NCI-H2196 treated with DMSO at 0.1 percent for 48 hours (cell line): ENCODE measurements around the gene SF1.

Experiments
- DNase-seq: peaks from one replicate; lab custom pipeline; 2025; ENCODE audit not compliant: unreplicated experiment; lab: John Stamatoyannopoulos, UW

The SF1 gene

DNA sequence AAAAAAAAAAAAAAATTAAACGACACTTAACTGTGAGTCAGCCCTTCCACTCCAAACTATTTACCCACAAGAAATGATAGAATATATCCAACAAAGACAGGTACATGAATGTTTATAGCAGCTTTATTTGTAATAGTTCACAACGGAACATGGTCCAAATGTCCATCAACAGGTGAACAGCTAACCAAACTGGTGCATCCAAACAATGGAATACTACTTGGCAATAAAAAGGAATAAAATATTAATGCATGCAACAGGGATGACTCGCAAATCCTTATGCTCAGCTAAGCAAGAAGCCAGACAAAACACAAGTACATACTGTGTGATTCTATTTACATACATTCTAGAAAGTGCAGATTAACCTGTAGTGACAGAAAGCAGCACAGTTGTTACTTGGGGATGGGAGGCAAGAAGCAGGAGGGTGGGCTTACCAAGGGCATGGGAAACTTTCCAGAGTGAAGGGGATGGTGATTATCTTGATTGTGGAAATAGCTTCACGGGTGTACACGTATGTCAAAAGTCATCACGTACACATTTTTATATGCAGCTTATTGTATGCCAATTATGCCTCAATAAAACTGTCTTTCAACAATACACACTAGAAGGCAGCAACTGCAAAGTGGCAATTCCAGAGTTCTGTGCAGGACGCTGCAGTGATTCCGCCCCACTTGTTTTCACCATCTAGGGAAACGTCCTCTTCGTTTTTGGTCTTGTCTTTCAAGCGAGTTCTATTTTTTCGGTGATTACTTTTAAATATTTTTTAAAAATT is 6.7 kb upstream of the SF1 start:
- DNase-seq, result no peak

DNA sequence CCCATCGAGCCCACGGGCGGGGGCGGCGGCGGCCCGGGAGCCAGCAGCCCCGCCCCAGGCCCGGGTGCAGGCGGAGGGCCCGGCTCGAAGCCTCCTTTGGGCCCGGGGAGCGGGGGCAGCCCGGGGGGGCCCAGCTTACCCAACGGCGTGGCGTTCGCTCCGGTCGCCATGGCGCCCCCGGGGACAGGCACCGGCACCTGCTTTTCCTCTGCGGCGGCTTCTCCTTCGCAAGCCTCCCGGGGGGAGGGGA is 194 bp downstream of the SF1 start:
- DNase-seq, result no peak

DNA sequence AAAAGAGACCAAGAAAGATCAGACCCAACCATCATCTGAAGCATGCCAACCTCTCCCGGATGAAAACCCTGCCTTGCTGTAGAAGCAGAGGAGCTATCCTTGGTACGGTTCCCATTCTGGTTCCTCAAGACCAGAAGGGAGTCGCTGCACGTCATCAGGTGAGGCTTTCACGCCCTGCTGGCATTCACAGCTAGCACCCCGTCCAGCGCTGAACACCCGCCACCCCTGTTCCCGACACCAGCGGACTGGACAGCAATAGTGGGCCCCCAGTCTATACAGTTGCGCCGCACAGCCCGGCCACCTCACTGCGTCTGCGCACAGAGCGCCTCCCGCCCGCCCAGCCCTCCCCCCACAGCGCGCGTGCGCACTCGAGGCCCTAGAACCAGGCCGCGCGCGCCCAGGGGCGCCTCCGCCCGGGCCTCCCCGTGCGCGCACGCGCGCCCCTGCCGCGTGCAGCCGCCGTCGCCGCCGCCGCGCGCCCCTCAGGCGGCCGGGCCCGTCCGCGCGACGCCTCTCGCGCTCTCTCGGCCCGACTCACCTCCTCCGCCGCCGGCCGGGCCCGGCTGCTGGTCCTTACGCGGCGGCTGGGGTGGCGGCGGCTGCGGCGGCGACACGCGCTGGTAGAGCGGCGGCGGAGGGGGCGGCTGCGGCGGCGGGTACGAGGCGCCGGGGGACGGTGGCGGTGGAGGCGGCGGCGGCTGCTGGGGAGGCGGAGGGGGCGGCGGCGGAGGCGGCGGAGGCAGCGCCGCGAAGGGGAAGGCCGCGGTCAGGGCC is 706 bp downstream of the SF1 start:
- DNase-seq, result peak; percentile 64

DNA sequence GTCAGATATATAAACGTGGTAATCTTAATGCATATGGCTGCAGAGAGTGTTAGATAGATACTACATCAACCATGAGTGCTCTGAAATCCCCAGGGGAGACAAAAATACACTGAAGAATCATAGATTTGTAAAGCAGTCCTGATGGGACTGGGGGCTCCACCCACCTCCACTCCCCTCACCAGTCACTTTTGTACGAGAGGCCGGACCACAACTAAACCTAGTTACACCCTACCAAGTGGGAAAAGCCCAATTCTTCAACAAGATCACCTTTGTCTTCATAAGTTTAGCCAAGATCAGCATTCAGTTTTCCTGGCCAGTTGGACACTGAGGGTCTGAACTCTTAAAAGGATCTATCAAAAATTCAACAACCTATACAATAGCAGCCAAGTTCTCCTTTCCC is 1.5 kb downstream of the SF1 start:
- DNase-seq, result no peak

DNA sequence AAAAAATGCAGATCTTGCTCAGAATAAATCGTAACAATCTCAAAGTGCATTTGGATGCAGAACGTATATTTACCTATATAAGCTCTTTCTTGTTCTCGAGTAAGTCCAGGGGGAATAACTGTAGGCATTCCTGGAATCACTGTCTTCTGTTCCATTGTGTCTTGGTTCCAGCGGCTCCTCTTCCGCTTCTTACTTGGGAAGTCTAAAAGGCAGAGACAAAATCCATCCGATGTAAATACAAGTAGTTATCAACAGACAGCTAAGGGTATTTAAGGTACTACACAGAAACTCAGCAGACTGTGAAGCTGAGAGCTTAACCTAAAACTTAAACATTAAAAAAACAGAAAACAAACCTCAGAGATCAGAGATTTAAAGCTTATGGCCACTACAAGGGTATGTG is 1.9 kb downstream of the SF1 start:
- DNase-seq, result no peak

DNA sequence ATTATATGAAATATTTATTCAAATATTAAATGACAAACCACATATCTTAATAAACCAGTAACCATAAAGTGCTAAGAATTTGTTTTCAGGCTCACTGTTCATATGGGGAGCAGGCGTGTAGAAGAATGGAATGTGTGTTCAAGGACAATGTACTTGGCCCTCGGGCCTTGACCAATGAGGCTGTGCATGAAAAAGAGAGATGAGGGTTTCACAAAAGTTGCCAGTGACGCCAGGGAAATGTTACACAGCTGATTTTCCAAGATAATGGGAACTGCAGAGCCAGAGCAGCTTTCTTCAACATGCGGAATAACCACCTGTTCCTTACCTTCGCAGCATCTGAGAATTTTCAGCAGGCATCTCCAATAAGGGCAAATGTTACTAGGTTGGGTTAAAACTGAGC is 4.2 kb downstream of the SF1 start:
- no peak for DNase-seq

DNA sequence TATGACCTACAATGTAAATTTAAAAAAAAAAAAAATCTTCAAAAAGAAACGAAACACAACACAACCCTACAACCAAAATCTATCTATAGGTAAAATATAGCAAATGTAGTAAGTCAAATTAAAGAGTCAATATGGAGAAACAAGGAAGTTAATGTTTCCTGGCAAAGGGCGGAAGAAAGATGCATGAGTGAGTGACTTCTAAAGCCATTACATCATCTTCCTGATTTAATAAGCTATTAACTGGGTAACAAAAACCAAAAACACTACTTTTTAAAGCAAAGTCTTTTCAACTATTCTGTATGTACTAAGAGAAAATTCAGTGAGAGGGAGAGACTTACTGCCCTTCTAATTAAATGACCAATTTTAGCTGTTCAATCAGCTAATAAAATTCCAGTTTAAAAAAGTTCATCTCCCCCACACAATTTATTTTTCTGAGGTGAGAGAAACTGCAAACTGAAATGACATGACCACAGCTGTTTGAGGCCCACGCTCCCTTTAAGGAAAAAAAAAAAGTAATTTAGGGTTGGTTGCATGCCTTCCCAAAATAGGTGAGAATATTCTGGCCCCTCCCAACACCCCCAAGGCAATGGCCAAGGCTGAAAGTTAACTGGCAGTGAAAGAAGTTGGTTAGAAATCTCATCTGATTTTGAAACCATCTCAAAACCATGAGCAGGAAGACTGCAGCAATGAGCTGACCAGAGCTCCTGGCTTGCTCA is 5.9 kb downstream of the SF1 start:
- no peak for DNase-seq

DNA sequence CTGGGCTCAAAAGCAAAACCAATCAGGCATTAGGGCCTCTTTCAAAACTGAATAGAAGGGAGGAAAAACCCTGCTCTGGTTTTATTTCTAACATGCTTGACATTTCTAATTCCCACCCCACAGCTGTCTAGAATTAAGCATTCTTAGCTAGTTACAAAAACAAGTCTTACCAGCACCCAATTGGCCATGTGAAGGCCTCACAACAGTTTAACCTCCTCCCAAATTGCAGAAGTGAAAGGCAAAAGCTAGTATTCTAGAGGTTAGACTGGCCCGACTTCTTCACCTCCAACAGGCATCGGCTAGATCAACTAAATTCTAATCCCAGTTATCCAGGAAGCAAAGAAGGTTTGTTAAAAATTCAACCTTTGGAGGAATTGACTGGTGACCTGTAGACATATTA is 6.5 kb downstream of the SF1 start:
- no peak for DNase-seq

DNA sequence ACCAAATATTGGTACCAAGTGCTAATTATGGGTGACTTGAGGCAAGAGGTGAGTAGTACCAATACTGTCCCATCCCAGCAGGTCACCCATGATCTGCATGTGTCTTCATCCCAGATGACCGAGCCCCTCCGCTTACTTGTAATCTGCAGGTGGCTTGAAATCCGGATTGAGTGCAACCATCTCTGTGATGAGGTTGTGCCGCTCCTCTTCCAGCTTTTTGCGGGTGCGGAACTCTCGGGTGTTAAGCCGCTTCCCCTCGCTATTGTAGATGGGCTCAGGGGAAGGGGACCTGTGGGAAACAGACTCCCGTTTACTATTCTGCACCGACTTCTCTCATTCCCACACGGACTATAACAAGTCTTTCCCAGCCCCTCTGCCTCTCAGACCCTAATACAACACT is 8.2 kb downstream of the SF1 start:
- DNase-seq, result no peak

DNA sequence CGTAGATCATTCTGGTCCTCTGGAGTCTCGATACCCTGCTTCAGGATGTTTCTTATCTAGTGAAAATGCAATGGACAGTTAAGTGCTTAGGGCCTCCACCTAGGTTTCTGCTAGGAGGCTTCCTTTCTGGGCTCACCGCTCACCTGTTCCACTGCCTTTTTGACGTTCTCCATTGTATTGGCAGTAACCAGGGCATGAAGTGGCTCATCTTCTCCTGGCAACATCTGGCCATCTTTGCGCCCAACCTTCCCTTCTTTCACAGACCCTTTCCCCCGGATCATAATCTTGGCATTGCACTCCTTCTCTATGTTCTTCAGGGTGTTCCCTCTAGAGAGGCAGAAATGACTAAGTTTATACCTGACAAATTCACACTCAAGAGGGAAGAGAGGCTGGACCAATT is 9.1 kb downstream of the SF1 start:
- DNase-seq, result no peak

DNA sequence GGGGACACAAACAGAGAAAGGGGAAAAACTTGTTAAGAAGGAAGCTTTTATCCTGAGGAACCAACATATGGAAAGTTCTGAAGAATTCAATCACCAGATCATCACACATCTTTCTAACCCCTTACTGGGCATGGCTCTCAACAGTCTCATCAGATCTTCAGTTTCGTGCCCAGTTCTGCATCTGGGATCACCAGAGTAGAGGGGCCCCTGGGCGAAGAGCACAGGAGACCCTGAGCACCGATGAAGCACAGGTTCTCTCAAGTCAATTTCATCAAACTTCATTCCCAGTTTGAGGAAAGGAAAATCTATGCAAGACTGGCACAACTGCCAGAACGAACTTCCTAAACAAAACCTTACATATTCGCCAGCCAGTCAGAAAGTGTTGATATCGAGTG is 10.0 kb downstream of the SF1 start:
- DNase-seq, result no peak

DNA sequence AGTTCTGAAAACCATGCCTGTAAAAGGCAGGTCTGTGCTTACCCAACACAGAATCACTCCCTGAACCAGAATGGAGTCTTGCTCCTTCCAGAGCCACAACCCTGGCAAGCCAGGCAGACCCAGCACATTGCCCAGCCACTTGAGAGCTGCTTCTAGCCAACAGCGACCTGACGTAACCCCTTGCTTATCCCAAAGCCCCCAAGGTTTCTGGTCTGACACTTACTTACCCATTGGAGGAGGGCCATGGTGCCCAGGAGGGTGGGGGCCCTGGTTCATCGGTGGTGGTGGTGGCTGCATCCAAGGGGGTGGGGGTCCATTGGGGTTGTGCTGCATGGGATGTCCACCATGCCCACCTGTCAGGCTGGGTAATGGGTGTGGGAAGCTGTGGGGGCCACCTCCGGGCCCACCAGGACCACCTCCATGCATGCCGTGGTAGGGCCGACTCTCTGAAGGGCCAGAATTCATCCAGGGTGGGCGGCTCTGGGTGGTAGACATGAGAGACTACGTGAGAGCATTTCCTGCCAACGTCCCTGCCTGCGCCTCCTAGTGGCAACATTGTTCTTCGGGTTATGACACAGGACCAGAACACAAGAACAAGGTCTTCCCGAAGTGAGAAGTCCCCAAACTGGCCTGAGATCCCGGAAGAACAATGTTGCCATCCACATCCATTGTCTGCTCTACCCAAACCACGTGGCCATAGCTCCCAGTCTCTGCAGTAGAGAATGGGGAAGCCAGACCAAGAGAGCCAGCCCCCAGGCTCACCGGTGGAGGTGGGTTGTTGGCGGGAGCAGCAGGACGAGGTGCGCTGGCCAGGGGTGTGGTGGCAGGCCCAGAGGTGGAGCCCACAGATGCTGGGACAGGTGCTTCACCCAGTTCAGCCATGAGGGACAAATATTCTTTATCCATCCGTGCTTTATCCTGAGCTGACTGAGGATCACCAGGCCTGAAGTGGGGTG is 10.7 kb downstream of the SF1 start:
- DNase-seq, result peak; percentile 19

DNA sequence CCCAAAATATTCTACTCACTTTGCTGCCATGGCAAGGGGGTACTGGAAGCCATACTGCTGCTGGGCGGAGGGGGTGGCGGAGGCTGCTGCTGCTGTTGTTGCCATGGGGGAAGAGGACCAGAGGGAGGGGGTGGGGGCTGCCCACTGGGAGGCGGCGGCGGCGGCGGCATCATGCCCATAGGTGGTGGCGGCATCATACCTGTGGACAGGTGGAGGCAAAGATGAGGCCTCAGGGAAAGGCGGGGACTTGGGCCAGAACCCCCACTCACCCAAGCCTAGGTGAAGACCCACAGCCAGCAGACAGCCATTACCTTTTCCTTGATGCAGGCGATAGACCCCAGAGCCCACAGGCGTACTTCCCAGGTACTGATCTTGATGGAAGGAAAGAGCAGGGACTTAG is 11.5 kb downstream of the SF1 start:
- no peak for DNase-seq

DNA sequence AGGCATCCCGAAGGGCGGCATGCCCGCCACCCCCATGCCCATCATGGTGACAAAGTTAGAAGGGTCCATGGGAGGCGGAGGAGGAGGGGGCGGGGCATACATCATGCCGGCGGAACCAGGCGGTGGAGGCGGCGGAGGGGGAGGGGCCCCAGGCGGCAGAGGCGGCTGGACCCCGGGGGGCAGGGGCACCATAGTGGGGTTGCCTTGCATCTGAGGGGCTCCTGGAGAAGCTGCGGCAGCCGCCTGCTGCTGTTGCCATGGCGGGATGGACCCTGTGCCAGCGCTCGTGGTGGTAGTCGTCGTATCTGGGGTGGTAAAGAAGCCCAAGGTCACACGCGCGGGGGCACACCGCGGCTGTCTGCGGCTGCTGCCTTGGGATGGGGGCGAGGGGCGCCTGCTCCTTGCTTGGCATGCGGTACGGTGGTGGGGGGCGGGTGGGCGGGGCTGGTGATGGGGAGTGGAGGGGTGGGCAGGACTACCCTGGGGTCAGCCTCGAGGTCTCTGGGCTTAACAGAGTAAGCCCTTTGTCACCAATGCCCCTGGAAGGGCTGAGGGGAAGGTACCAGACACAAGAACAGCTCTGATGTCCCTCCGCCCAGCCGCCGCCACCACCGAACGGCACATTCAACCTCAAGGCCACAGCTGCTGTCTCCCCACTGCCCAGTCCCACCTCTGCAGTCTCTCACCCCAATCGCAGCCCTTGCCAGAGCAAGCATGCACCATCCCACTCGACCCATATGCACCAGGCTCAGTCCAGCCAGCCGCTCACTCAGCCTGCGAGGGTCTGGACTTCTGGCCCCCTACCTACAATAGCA is 12.3 kb downstream of the SF1 start:
- no peak for DNase-seq

DNA sequence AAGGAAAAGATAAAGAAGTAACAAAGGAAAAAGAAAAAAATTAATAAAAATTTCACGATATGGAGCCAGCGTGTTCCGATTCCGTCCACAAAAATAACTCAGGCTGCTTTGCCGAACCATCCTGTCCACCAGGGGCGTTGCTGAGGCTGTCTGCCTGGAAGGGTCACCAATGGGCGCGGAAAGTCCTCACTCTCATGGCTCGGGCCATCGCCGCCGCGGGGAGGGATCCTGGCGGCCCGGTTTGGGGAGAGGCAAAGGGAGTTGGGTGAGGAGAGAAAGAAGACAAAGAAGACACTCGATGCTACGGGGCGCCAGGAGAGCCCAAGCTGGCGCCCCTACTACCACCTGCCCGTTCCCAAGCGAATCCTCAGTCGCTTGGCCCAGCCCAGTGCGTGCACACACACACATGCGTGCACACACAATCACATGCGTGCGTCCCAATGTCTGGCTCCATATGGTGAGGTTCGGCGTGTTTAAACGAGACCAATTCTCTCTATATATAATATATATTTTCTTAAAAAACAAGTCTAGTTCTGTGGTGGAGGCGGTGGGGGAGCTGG is 13.0 kb downstream of the SF1 start:
- no peak for DNase-seq

DNA sequence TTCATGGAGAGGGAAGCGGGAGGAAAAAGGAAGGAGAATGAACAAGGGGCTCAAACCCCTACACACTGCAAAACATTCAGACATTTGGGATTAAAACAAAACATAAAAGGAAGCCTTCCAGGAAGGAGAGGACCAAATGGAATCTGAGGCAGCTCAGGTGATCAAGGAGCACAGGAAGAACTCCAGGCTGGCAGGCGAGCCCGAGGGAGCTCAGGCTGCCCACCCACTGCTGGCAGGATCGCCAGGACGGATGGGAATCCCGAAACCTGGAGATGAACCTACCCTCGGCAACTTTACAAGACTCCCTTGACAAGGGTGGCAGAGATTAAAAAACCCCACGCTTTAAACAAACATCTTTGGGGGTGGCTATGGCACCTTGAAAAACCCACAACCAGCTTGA is 13.6 kb downstream of the SF1 start:
- DNase-seq, result no peak

DNA sequence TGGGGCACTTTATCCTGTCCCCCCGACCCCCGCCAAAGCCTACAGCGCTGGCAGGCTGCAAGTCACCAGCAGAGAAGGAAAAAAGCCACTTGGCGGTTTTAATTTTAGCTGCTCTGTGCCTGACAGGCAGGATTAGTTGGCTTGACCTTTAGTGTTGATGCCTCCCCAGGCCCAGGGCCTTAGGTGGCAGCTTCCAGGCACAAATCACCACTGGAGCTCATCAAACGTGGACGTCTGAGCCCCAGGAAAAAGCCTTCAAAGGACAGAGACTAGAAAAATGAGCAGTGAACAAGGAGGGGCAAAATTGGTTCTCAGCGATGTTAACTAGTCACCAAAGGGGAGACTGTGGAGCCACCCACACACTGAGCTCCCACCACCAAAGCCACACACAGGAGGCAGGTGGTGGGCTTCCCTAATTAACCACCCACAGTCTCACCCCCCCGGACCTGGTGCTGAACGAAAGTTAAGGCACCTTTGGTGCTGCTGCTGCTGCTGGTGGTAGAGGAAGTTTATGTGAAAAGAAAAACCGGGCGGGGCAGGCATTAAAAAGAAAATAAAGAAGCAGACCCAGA is 14.2 kb downstream of the SF1 start:
- DNase-seq, result no peak

DNA sequence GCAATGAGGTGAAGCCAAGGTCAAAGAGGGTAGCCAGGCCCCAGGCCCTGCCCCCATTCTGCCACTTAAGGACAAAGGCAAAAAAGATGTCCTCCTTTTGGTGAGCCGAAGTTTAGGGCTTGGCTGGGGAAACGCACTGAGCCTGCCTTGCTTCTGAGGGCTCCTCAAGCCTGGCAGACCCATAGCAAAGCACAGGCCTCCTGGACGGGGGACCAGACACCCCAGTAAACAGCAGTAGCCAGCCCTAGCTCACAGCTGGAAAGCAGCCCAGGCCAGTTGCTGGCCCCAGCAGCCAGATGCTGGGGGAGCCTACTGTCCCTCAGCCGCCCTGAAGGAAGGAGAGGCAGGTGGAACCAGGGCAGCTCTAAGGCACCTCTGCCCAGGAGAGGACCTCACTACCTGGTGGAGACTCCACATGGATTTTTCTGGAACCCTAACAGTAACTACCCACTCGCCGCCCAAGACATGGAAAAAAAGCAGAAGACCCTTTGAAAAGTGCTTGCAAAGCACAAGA is 14.8 kb downstream of the SF1 start:
- DNase-seq, result no peak

DNA sequence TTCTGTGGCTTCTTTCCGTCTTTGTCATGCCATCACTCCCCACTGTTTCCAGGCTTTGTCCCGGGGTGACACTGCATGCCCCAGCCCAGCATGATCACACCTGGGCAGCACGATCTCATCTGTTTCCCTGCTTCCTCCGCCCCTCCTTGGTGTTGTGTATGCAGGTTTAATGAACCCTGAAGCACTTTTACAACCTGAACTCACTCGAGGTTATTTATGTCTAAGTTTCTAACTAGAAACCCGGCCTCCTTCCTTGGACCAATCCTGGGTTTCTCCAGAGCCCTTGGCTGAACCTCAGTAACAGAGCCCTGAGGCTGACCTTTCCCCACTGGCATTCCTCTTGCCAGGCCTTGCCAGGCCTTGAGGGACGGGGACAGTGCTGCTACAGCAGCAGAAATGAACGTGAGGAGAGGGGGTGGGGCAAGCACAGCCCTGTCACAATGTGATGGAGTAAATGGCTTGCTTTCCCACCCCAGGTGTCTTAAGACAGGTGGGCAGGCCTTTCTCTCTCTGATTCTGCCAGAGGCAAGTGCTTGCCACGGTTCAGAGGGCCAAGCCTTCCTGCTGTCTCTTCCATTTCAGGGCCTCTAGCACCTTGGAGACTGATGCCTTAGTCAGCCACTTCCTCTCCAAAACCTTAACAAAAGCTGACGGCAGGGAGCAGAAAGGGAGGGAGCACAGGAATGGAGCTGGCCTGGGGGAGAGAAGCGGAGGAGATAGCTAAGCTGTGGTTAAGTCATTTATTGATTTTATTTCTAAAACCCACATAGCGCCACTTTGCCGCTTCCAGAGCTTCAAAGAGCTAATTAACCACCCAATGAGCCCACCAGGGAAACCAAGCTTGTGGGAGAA is 15.4 kb downstream of the SF1 start:
- DNase-seq, result no peak
